Erythroblast (primary cell): ENCODE measurements around the gene EGFLAM.

Experiments used
- GATA1 ChIP-seq: IDR thresholded peaks from 2 replicates; pipeline ENCODE4 v1.6.1; 2011; ENCODE audit warnings: low read depth, mild to moderate bottlenecking, control low read depth, low read length, moderate library complexity
- POLR2A ChIP-seq: IDR thresholded peaks from 2 replicates; pipeline ENCODE4 v1.6.1; 2011; ENCODE audit warnings: mild to moderate bottlenecking, low read length

GRCh38 chr5:38291355-38291754, 33.0 kb downstream of the EGFLAM start:
- no peak for TF ChIP-seq POLR2A
- no peak for TF ChIP-seq GATA1
